OCI-LY1 (cell line): ENCODE results near the gene CHST6.

Source experiments
- EZH2 ChIP-seq: fragments of 200-600 bp; sonication (generic), shearing (Covaris generic); IDR thresholded peaks from 2 replicates; pipeline ENCODE4 v1.8.0; 2017; ENCODE audit warnings: borderline replicate concordance, mixed run types, mild to moderate bottlenecking, antibody characterized with exemption, low read length, moderate library complexity, mixed read lengths
- TF ChIP-seq, protein P1 (sequence below): fragments of 200-600 bp; sonication (generic), shearing (Covaris generic); IDR thresholded peaks from 2 replicates; pipeline ENCODE4 v1.5.1; 2017; ENCODE audit warnings: mild to moderate bottlenecking, antibody characterized with exemption, low read length, moderate library complexity, mixed read lengths

DNA sequence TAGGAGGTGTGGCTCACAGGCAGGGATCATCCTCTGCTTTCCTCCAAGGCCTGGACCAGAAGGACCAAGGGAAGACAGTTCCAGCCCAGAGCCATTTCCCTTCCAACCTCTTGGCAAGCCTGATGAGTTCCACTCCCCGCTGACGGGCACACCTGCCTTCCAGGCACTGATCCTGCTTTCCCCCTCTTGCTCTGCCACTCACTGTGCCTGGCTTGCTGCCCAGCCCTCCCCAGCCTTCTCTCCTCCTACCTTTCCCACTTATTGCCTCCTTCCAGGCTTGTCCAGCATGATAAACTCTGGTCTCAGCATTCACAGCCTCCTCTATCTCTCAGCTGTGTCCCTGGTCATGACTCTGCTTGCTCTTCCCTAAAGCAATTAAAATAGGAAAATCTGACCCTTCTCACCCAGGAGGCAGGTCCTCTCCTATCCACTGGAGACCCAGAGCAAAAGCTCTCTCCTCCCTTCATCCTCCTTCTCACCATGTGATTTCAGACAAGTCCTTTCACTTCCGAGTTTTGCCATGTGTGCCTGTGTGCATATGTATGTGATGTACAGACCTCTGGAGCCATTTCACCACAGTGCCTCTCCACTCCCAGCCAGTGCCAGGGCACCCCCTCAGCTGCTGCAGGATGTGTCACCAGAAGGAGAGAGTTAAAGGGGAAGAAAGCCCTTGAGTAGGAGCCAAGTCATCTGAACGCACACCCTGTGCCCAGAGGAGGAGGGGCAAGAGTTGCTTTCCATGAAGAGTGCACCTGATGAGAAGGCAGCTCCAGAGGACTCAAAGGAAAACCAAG is 17.4 kb downstream of the CHST6 start:
- TF ChIP-seq, protein P1, sequence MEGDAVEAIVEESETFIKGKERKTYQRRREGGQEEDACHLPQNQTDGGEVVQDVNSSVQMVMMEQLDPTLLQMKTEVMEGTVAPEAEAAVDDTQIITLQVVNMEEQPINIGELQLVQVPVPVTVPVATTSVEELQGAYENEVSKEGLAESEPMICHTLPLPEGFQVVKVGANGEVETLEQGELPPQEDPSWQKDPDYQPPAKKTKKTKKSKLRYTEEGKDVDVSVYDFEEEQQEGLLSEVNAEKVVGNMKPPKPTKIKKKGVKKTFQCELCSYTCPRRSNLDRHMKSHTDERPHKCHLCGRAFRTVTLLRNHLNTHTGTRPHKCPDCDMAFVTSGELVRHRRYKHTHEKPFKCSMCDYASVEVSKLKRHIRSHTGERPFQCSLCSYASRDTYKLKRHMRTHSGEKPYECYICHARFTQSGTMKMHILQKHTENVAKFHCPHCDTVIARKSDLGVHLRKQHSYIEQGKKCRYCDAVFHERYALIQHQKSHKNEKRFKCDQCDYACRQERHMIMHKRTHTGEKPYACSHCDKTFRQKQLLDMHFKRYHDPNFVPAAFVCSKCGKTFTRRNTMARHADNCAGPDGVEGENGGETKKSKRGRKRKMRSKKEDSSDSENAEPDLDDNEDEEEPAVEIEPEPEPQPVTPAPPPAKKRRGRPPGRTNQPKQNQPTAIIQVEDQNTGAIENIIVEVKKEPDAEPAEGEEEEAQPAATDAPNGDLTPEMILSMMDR, result no peak
- no peak for TF ChIP-seq EZH2
